NCI-H345 treated with DMSO at 0.1 percent for 48 hours (cell line): ENCODE results near the gene RGS12.
"Not testable (repeated sequence)": the region's sequence is repeated elsewhere in the genome, so short reads cannot be mapped to it uniquely, and the experiment has no call there.

Experiments
- DNase-seq: peaks from one replicate; lab custom pipeline; 2025; ENCODE audit not compliant: unreplicated experiment; lab: John Stamatoyannopoulos, UW

The RGS12 gene

GRCh38 chr4:3294401-3295241, 1.8 kb downstream of the RGS12 start:
- DNase-seq = no peak

- no peak for DNase-seq
Observed at GRCh38 chr4:3295837-3296624, 3.2 kb downstream of the RGS12 start.

GRCh38 chr4:3296651-3297050, 3.8 kb downstream of the RGS12 start:
- DNase-seq = no peak

- no peak for DNase-seq
Observed at GRCh38 chr4:3297066-3297859, 4.4 kb downstream of the RGS12 start.

GRCh38 chr4:3299122-3299975, 6.5 kb downstream of the RGS12 start:
- no peak for DNase-seq

GRCh38 chr4:3299976-3300671, 7.3 kb downstream of the RGS12 start:
- no peak for DNase-seq

GRCh38 chr4:3300882-3301281, 8.1 kb downstream of the RGS12 start:
- not testable (repeated sequence) for DNase-seq

GRCh38 chr4:3301450-3302172, 8.8 kb downstream of the RGS12 start:
- DNase-seq = no peak

- DNase-seq = no peak
Observed at GRCh38 chr4:3302173-3302785, 9.5 kb downstream of the RGS12 start.

- no peak for DNase-seq
Observed at GRCh38 chr4:3302786-3303564, 10.2 kb downstream of the RGS12 start.

GRCh38 chr4:3303565-3303824, 10.7 kb downstream of the RGS12 start:
- no peak for DNase-seq

- no peak for DNase-seq
Observed at GRCh38 chr4:3303923-3304710, 11.3 kb downstream of the RGS12 start.

- no peak for DNase-seq
Observed at GRCh38 chr4:3304831-3305609, 12.2 kb downstream of the RGS12 start.

- no peak for DNase-seq
Observed at GRCh38 chr4:3305610-3306371, 13.0 kb downstream of the RGS12 start.

GRCh38 chr4:3306450-3306849, 13.6 kb downstream of the RGS12 start:
- DNase-seq = no peak

GRCh38 chr4:3307060-3307459, 14.2 kb downstream of the RGS12 start:
- DNase-seq = no peak
